Activated T-helper 9 cell treated with anti-CD3 and anti-CD28 coated beads, Interleukin-2, amount 50 U/mL, for 16 hours (primary cell): ENCODE results near the gene DNMBP.
A peak's percentile ranks its signal among the peaks of the same experiment; 100 is the strongest.
"Not testable (repeated sequence)": the region's sequence is repeated elsewhere in the genome, so short reads cannot be mapped to it uniquely, and the experiment has no call there.

Source experiments
- DNase-seq: peaks from one replicate; pipeline ENCODE4 v3.0.0-alpha.2; 2020; ENCODE audit warnings: low read depth

The DNMBP gene

DNA sequence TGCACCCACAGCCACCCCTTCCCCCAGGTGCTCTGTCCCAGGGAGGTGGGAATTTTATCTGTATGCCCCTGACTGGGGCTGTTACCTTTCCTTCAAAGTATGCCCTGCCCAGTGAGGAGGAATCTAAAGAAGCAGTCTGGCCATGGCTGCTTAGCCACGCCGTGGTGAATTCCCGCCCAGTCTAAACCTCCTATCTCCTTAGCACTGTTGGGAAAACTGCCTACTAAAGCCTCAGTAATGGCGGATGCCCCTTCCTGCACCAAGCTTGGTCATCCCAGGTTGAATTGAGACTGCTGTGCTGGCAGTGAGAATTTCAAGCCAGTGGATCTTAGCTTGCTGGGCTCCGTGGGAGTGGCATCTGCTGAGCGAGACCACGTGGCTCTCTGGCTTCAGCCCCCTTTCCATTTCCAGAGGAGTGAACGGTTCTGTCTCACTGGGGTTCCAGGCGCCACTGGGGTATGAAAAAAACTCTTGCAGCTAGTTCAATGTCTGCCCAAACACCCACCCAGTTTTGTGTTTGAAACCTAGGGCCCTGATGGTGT, 140.1 kb downstream of the DNMBP start:
- no peak for DNase-seq

DNA sequence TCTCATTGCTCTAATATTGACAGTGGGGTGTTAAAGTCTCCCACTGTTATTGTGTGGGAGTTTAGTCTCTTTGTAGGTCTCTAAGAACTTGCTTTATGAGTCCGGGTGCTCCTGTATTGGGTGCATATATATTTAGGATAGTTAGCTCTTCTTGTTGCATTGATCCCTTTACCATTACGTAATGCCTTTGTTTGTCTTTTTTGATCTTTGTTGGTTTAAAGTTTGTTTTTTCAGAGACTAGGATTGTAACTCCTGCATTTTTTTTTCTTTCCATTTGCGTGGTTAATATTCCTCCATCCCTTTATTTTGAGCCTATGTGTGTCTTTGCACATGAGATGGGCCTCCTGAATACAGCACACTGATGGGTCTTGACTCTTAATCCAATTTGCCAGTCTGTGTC, 142.5 kb downstream of the DNMBP start:
- not testable (repeated sequence) for DNase-seq

DNA sequence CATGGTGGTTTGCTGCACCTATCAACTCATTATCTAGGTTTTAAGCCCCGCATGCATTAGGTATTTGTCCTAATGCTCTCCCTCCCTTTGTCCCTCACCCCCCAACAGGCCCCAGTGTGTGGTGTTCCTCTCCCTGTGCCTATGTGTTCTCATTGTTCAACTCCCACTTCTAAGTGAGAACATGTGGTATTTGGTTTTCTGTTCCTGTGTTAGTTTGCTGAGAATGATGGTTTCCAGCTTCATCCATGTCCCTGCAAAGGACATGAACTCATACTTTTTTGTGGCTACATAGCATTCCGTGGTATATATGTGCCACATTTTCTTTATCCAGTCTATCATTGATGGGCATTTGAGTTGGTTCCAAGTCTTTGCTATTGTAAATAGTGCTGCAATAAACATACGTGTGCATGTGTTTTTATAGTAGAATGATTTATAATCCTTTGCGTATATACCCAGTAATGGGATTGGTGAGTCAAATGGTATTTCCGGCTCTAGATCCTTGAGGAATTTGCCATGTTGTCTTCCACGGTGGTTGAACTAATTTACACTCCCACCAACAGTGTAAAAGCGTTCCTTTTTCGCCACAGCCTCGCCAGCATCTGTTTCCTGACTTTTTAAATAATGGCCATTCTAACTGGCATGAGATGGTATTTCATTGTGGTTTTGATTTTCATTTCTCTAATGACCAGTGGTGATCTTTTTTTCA, 146.1 kb downstream of the DNMBP start:
- not testable (repeated sequence) for DNase-seq

DNA sequence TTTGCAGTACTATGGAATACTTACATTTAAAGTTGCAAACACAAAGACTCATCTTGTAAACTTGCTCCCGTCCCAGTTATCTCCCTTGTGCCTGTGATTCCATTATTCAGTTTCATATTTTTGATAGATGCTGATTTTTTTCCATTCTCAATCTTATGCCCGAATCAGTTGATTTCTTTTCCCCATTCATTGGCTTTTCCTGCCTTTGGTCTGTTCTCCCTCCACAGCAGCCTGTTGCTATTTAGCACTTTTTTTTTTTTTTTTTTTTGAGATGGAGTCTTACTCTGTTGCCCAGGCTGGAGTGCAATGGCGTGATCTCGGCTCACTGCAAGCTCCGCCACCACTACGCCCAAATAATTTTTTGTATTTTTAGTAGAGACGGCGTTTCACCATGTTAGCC, 149.3 kb downstream of the DNMBP start:
- DNase-seq: no peak

DNA sequence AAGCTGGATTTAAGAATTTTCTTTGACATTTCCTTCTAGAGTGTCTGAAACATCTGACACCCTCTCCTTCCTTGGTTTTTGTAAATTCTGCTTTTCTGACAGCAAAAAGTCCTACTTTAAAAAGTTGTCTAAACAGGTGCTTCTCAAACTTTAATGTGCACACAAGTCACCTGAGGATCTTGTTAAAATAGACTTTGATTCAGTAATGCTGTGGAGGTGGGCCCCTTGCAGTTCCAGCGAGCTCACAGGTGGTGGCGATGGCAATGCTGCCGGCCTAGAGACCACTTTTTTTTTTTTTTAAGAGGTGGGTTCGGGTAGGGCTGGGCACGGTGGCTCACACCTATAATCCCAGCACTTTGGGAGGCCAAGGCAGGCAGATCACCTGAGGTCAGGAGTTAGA, 150.2 kb downstream of the DNMBP start:
- no peak for DNase-seq

DNA sequence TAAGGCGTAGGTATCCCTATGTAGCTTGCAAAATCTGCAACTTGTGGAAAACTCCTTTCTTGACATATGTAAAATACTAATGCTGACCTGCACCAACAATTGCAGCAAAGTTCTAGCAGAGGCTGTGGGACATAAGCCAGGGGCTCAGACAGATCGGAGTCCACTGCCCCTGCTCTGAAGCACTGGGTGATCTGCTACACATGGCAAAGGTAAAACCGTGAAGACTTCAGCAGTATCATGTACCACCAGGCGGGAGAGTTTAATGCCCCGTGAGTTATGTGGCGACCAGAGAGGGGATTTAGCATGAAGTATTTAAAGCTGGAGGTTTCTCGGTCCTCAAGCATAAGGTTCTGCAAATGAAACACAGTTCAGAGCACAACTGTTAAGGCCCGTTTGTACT, 150.9 kb downstream of the DNMBP start:
- no peak for DNase-seq

DNA sequence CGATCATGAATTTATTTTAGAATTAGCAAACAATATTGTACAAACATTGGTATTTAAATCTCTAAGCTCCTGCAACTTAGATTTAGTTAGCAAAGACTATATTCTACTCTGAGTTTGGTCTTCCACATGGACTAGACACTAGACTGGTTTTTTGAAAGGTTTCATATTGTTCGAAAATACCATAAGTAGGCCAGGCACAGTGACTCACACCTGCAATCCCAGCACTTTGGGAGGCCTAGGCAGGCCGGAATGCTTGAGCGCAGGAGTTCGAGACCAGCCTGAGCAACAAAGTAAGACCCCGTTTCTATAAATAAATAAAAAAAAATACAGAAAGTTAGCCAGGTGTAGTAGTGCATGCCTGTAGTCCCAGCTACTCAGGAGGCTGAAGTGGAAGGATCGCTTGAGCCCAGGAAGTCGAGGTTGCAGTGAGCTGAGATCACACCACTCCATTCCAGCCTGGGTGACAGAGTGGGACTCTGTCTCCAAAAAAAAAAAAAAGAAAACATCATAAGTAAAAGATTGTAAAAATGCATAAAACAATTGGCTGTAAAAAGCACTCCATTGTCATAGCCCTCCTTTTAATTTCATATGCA, 154.2 kb downstream of the DNMBP start:
- no peak for DNase-seq

DNA sequence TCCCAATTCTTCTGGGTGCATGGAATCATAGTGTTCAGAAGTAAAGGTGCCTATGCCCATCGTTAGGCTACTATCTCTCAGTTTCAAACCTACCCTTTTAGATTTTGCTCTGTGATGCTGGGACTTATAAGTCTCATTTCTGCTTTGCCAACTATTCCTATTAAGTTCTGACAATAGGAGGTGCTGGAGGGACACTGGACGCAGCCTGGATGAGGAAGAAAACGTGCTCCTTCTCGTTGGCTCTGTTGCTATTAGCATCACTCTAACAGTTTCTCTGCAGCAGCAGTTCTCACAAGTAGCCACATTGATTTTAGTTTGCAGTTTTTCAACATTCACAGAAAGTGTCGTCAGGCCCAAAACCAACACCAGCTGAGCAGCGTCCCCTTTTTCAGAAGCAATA, 154.9 kb downstream of the DNMBP start:
- DNase-seq: no peak

DNA sequence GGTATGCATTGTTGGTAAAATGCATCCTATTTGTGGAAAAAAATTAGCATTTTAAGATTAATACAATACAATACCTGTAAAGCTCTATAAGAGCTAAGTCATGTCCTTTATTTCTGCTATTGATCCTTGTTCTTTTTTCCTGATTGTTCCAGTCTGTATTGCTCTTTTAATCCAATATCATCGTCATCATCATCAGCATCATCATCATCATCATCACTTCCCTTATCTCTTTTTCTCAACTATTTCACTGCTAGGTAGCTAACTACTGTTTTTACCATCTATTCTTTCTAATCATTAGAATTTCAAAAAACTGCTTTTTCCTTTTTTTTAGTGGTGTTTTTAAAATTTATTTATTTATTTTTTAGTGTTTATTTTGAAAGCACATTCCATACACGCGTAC, 156.1 kb downstream of the DNMBP start:
- DNase-seq: no peak

DNA sequence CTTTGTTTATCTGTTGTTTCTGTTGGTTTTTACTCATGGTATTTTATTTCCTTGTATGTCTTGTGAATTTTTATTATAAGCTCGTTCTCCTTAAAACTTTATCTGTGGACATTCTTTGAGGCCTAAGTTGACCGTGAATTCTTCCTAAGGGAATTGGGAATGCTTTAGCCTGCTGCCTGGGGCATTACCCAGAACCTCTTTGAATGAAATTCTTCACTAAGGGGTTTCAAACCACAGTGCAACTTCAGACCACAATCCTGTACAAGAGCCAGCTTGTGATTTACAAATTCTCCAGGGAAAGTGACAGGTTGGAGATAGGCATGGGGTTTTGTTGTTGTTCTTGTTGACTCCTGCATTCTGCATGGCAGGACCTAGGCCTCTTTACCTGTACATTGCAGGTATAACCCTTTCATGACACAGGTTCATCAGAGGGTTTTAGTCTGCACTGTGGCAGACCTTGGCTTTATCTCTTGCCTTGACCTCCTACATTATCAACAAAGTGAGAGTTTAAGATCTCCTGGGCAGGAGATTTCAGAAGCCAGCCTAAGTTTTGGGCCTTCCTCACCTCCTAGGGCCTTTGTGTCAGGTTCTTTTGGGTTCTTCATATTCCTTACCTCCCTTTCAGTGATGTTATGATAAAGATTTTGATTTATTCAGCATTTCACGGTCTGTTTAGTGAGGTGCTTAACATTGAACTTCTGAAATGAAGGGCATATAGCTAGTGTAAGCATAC, 157.1 kb downstream of the DNMBP start:
- no peak for DNase-seq

DNA sequence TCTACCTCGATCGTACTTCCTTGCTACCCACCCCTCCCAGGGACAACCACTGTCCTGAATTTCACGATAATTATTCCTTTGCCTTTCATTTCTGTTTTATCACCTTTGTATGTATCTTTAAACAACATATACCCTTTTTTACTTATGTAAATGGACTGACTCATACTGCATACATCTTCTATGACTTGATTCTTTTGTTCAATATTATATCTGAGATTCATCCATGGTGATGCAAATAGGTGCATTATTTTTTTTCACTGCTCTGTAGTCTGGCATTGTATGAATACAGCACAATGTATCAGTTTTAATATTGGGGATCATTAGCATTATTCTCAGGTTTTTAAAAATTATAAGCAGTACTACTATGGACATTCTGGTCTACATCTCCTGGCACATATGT, 157.9 kb downstream of the DNMBP start:
- no peak for DNase-seq

DNA sequence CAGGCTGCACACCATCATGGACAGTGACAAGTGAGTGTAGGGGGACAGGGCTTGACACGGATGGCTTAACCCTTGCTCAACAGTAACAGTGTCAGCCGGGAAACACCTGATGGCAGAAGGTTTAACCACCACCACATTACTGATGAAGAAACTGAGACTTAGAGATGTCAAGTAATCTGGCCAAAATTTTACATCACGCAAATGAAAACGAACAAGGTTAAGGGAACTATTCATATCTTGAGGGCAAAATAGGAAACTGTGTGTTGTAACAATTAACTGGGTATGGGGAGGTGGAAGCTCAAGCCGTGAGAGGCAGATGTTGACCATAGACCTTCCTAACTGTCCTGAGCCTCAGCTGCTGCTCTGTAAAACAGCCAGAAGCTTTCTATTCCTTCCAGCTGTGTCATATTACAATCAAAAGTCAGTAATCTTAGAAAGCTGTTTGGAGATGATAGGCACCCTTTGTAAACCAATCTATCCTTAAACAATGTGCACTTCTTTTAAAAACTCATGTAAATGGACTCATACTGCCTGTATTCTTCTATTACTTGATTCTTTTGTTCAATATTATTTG, 158.9 kb downstream of the DNMBP start:
- no peak for DNase-seq

DNA sequence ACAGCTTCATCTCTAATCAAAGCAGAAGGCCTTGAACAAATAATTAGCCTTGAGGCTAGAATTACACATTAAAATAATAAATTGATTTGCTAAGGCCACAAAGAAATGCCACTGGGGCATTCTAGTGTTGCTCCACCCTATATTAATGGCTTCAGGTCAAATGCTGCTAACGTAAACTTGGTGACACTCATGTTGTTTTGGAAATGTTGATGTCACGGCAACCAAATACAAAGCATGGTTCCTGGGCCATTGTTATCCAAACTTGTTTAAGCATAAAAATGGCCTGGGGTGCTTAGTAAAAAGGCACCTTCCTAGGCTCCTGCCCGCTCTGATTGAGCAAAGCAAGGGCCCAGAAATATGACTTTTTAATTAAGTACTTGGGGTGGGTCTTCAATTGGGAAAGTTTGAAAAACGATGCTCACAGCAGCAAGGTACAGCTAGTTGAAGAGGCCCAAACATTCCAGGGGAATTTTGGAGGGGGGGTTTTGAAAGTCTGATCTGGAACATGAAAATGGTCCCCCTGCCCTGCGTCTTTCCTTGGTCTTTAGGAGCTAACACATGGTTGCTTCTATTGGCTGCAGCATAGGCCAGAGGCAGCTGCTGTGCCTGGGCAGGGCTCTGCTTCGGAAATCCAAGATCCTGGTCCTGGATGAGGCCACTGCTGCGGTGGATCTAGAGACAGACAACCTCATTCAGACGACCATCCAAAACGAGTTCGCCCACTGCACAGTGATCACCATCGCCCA, 159.6 kb downstream of the DNMBP start:
- no peak for DNase-seq

DNA sequence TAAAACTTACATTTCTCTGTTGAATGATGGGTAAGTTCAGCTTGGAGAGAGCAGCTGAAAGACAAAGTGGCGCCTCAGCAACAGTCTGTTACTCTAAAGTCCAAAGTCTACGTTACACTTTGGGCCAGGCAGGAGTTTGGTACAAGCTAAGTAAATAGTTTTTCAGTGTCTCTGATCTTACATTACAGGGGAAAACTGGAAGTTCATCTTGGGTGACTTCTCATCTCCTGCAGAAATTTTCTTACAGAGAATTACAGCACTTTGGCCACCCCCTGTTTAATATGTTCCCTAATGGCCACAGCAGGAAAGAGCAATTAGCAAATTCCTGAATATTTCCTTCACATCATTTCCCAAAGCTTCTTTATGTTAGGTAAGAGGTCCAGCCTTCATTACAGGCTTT, 160.2 kb downstream of the DNMBP start:
- DNase-seq: no peak

DNA sequence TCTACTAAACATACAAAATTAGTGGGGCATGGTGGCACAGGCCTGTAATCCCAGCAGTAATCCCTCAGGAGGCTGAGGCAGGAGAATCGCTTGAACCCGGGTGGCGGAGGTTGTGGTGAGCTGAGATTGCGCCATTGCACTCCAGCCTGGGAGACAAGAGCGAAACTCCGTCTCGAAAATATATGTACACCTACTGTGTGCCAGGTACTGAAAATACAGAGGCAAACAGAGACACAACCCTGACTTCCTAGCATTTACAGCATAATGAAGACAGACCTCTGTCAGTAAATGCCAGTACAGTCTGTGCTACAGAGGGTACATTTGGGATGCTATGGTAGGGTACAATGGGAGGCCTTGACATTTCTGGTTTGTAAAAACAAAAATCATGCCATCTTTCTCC, 160.7 kb downstream of the DNMBP start:
- DNase-seq: no peak

DNA sequence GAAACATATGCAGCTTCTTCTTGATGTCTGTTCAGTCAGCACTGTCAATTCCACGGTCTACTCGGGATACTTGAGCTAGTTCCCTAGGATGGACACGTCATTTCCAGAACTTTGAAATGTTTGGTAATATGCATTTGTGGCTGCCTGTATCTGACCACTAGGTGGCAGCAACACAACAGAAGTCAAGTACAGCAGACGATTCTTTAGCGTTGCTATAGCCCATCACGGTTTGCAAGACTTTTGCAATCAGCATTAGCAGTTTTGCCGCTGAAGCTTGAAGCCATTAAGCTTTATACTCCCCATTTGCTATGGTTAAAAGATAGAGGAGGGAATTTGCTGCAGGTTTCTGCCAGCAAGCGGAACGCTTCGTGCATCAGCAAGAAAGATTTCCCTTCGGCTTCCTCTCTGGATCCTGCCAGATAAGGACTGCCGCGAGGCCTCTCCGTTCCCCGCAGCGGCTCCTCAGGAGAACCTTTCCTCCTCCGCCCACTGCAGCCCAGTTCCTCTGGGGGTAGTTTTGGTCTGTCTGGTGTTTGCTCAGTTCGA, 163.8 kb downstream of the DNMBP start:
- DNase-seq: peak; percentile 31

DNA sequence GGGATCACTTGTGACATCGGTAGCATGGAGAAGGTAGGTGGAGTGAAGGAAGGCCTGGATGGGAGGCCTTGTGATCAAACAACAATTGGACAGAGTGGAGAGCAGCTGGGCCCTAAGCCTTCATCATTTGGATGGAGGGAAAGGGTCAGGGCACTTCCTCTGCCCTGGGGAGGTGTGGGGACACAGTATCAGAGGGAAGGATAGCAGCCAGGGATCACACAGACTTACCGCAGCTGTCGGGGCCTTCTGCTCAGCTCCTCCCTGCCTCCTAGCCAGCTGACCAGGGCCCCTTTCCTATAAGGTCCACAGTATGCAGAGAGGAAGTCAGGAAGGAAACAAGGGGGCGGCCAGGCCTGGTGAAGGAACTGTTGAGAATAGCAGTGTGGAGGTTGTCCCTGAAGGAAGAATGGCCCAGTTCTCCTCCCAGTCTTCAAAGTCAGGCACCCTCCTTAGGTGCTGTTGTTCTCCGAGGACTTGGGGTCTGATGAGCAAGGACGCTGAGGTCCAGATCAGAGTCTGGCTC, 165.3 kb downstream of the DNMBP start:
- no peak for DNase-seq

DNA sequence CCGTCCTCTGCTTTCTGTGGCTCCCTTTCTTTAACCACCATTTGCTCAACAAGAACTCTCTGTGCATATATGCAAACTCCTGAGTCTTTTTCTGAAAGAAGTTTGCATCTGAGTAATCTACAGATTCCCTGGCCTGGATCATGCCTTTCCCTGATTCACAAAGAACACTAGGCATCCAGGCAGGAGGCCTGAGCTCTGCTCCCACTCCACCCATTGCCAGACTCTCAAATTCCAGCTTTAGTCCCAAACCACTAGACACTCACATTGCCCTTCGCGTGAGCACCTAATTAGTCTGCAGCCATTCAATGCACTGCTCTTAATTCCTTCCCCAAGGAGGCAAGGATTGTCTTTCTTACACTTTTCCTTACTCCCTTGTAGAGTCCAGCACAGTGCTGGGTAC, 166.4 kb downstream of the DNMBP start:
- DNase-seq: no peak

DNA sequence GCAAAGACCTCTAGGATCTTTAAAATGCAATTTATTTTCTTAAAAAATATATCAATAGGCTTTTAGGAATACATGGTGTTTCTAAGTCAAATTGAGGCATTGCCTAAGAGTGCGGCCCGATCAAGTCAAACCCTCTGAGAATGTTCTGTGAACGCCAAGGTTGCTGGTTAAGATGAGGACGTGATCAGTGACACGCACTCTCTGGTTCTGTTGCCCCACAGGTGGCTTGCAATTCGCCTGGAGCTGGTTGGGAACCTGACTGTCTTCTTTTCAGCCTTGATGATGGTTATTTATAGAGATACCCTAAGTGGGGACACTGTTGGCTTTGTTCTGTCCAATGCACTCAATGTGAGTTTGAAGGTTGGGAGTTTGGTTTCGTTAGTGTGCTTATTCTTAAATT, 168.0 kb downstream of the DNMBP start:
- DNase-seq: no peak

DNA sequence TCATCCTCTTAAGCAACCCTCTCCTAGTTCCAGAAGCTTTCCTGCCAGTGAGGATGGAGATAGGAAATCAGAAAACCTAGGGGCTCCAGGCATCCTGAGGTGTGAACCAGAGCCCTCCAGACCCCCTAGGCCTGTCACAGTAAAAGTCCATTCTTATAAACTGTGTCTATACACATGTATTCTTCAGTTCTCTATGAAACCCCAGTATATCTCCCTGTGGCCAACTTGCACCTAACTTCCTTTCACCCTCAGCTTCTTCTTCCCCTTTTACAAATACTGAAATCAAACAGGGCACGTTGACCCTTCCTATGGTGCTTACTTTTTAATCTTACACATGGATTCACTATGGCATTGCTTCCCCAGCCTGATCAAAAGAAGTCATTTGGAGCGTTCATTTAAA, 168.9 kb downstream of the DNMBP start:
- DNase-seq: not testable (repeated sequence)

DNA sequence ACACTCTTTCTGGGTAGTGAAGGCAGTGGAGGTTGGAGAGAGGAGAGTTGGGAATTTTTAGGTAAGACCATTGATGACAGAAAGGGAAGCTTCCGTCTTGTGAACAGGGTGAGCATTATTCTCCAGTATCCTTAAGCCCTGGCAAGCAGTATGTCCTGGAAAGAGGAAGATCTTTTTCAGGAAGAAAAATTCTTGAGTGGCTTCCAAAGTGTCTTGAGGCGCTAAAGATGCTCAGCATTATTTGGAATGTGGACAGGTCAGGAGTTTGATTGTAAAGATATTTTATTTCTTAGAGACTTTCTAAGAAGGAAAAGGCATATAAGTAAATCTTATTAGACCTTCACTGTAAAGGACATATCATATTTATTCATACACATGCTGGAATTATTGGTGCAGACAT, 173.0 kb downstream of the DNMBP start:
- no peak for DNase-seq

DNA sequence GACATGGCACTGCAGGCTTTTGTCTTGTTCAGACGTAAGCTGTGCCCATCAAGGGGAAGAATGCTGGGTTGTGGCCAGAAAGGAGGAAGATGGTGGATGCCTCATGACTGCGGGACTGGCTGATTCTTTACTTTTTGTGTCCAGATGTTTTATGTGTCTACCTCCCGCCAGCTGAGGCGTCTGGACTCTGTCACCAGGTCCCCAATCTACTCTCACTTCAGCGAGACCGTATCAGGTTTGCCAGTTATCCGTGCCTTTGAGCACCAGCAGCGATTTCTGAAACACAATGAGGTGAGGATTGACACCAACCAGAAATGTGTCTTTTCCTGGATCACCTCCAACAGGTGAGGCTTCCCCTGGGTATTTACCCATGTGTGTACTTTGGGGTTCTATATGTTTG, 173.8 kb downstream of the DNMBP start:
- no peak for DNase-seq
